H1 (cell line): ENCODE measurements around the gene MYO1F. TPM values are rescaled to one million over a fixed set of nuclear protein-coding genes. Genes with fewer than 3 reads are reported as not detected.

ENCODE experiments used
- CTCF ChIA-PET: fragments of 300-600 bp; sonication (Branson Sonifier 250); formaldehyde crosslinking; loops from one replicate; lab custom pipeline; 2021; ENCODE audit not compliant: partially characterized antibody; lab: Charles Lee
- POLR2A ChIA-PET: fragments of 300-600 bp; sonication (Branson Sonifier 250); formaldehyde crosslinking; loops from one replicate; lab custom pipeline; 2021; ENCODE audit warnings: inconsistent platforms; ENCODE audit not compliant: partially characterized antibody; lab: Charles Lee
- DNase-seq, 2 experiments: peaks; one replicate each; pipeline versions ENCODE4 v3.0.0 to v3.0.0-alpha.2; 2010 to 2022; ENCODE audit warnings: low spot score in 2 of 2, low read depth in 1 of 2, mixed read lengths in 1 of 2
- FAIRE-seq: peaks from 2 replicates; lab custom pipeline; 2011; peaks lifted over from hg19 to GRCh38; lab: Jason Lieb, UNC
- H2AFZ ChIP-seq: 2 replicates; pipeline ENCODE4 v1.8.1; 2012; ENCODE audit warnings: low read length, inconsistent platforms
- H2AK5ac ChIP-seq: 2 replicates; pipeline ENCODE4 v1.6.1; 2013; ENCODE audit warnings: low read depth, low read length
- H2BK120ac ChIP-seq: replicated peaks from 2 replicates; pipeline ENCODE3; 2013; ENCODE audit warnings: low read depth, low read length, inconsistent platforms
- H2BK12ac ChIP-seq: 2 replicates; pipeline ENCODE4 v1.6.1; 2013; ENCODE audit warnings: low read depth, low read length
- H2BK15ac ChIP-seq: 2 replicates; pipeline ENCODE4 v1.6.1; 2013; ENCODE audit warnings: low read length
- H2BK20ac ChIP-seq: 2 replicates; pipeline ENCODE4 v1.6.1; 2013; ENCODE audit warnings: low read length
- H2BK5ac ChIP-seq: 2 replicates; pipeline ENCODE4 v1.6.1; 2013; ENCODE audit warnings: low read depth, low read length
- H3K14ac ChIP-seq: 2 replicates; pipeline ENCODE4 v1.6.1; 2013; ENCODE audit warnings: inconsistent platforms; ENCODE audit not compliant: insufficient read length
- H3K18ac ChIP-seq: 2 replicates; pipeline ENCODE4 v1.6.1; 2013; ENCODE audit warnings: low read length; ENCODE audit errors: extremely low read depth
- H3K23ac ChIP-seq: 2 replicates; pipeline ENCODE4 v1.6.1; 2013; ENCODE audit warnings: inconsistent platforms; ENCODE audit not compliant: insufficient read length
- H3K23me2 ChIP-seq: 2 replicates; pipeline ENCODE4 v1.6.1; 2013; ENCODE audit warnings: low read depth, low read length
- H3K27ac ChIP-seq: 2 replicates; pipeline ENCODE4 v1.6.1; 2011; ENCODE audit warnings: low read depth, low read length, inconsistent platforms
- H3K27me3 ChIP-seq, 4 experiments: replicated peaks in 1 of 4; 1 replicate in 1 of 4; 2 replicates in 3 of 4; pipeline versions ENCODE4 v1.6.1 to v1.8.1; 2011 to 2013; ENCODE audit warnings: low read length in 3 of 4, mild to moderate bottlenecking in 3 of 4, inconsistent platforms in 2 of 4, mixed read lengths in 2 of 4, moderate library complexity in 1 of 4; ENCODE audit not compliant: control insufficient read depth in 3 of 4, insufficient read depth in 3 of 4; ENCODE audit errors: extremely low read depth in 1 of 4
- H3K36me3 ChIP-seq, 4 experiments: 2 replicates each; pipeline versions ENCODE4 v1.6.1 to v1.8.1; 2011 to 2013; ENCODE audit warnings: mild to moderate bottlenecking in 4 of 4, low read length in 3 of 4, moderate library complexity in 2 of 4, control low read depth in 1 of 4, inconsistent platforms in 1 of 4; ENCODE audit not compliant: insufficient read depth in 4 of 4, control insufficient read depth in 2 of 4
- H3K4ac ChIP-seq: replicated peaks from 2 replicates; pipeline ENCODE3; 2013; ENCODE audit warnings: low read length, low read depth, mixed read lengths, inconsistent platforms; ENCODE audit not compliant: insufficient read length
- H3K4me1 ChIP-seq, 4 experiments: replicated peaks in 1 of 4; 1 replicate in 1 of 4; 2 replicates in 3 of 4; pipeline versions ENCODE4 v1.6.1 to v1.8.1; 2011 to 2013; ENCODE audit warnings: low read length in 3 of 4, inconsistent platforms in 2 of 4, mixed read lengths in 1 of 4; ENCODE audit not compliant: insufficient read depth in 4 of 4, control insufficient read depth in 3 of 4
- H3K4me2 ChIP-seq, 2 experiments: 2 replicates each; pipeline versions ENCODE4 v1.6.1 to v1.8.1; 2011 to 2013; ENCODE audit warnings: low read depth in 2 of 2, low read length in 2 of 2, control low read depth in 1 of 2, inconsistent platforms in 1 of 2, mild to moderate bottlenecking in 1 of 2; ENCODE audit not compliant: insufficient read depth in 1 of 2
- H3K4me3 ChIP-seq, 4 experiments: fragments of 200-600, 300-600 bp in 1 of 4; sonication (generic), shearing (Covaris generic), sonication (Bioruptor Twin) in 1 of 4; 2 replicates each; pipeline versions ENCODE4 v1.5.1 to v1.8.1; 2011 to 2016; ENCODE audit warnings: low read length in 4 of 4, low read depth in 3 of 4, control low read depth in 2 of 4, inconsistent platforms in 2 of 4, mild to moderate bottlenecking in 2 of 4, mixed read lengths in 1 of 4, moderate library complexity in 1 of 4; ENCODE audit not compliant: insufficient read depth in 2 of 4; ENCODE audit errors: extremely low read depth in 1 of 4
- H3K56ac ChIP-seq: replicated peaks from 2 replicates; pipeline ENCODE3; 2013; ENCODE audit warnings: low read depth, mild to moderate bottlenecking, mixed read lengths, low read length, inconsistent platforms; ENCODE audit not compliant: insufficient read length
- H3K79me1 ChIP-seq: 2 replicates; pipeline ENCODE4 v1.6.1; 2013; ENCODE audit warnings: low read depth, low read length, control low read depth
- H3K79me2 ChIP-seq, 2 experiments: 2 replicates each; pipeline versions ENCODE4 v1.6.1 to v1.8.1; 2012 to 2013; ENCODE audit warnings: low read length in 2 of 2, mild to moderate bottlenecking in 2 of 2, inconsistent platforms in 1 of 2; ENCODE audit not compliant: insufficient read depth in 2 of 2, control insufficient read depth in 1 of 2
- H3K9ac ChIP-seq, 4 experiments: replicated peaks in 1 of 4; 1 replicate in 1 of 4; 2 replicates in 3 of 4; pipeline versions ENCODE4 v1.6.1 to v1.8.1; 2011 to 2013; ENCODE audit warnings: low read depth in 3 of 4, low read length in 3 of 4, control low read depth in 2 of 4, mild to moderate bottlenecking in 2 of 4, moderate library complexity in 2 of 4, inconsistent platforms in 1 of 4; ENCODE audit errors: extremely low read depth in 1 of 4
- H3K9me3 ChIP-seq, 2 experiments: 2 replicates each; pipeline versions ENCODE4 v1.6.1 to v1.8.1; 2012 to 2013; ENCODE audit warnings: mild to moderate bottlenecking in 2 of 2, moderate library complexity in 2 of 2, control low read depth in 1 of 2, inconsistent platforms in 1 of 2, low read depth in 1 of 2, low read length in 1 of 2, mixed read lengths in 1 of 2; ENCODE audit not compliant: insufficient read depth in 2 of 2
- H4K20me1 ChIP-seq, 2 experiments: replicated peaks in 1 of 2; 2 replicates each; pipeline versions ENCODE3 to v1.8.1; 2011 to 2013; ENCODE audit warnings: inconsistent platforms in 2 of 2, low read length in 2 of 2, mild to moderate bottlenecking in 1 of 2; ENCODE audit not compliant: insufficient read depth in 2 of 2, control insufficient read depth in 1 of 2
- H4K5ac ChIP-seq: 2 replicates; pipeline ENCODE4 v1.6.1; 2013; ENCODE audit warnings: low read length, low read depth, mixed read lengths, inconsistent platforms; ENCODE audit not compliant: insufficient read length
- H4K8ac ChIP-seq: 2 replicates; pipeline ENCODE4 v1.8.0; 2013; ENCODE audit warnings: mild to moderate bottlenecking, moderate library complexity, low read length, inconsistent platforms; ENCODE audit not compliant: insufficient read depth; ENCODE audit errors: extremely low read depth
- H4K91ac ChIP-seq: replicated peaks from 2 replicates; pipeline ENCODE3; 2013; ENCODE audit warnings: low read length, mixed read lengths, inconsistent platforms; ENCODE audit not compliant: insufficient read length
- WGBS, 2 experiments: shearing (Covaris generic) in 1 of 2; methylation state at CpG; one replicate each; pipeline versions ENCODE4 v1.1.6 to v1.1.7; 2013 to 2015; ENCODE audit warnings: low lambda C conversion rate in 2 of 2, mixed read lengths in 2 of 2, inconsistent platforms in 1 of 2, low coverage in 1 of 2, missing lambda C conversion rate in 1 of 2; ENCODE audit not compliant: insufficient replicate concordance in 2 of 2, insufficient coverage in 1 of 2, insufficient read length in 1 of 2; ENCODE audit errors: extremely low coverage in 1 of 2, missing lambda C conversion rate in 1 of 2; 5-methylcytosine and 5-hydroxymethylcytosine counted together
- polyA plus RNA-seq, 7 experiments: library from polyadenylated mRNA; depleted of rRNA in 3 of 7; stranded (reverse) in 5 of 7; unstranded in 2 of 7; fragments of >200 nt in 5 of 7; fragments of 200-250 nt in 2 of 7; gene quantifications; 1 replicate in 5 of 7; 2 replicates in 1 of 7; 4 replicates in 1 of 7; pipeline versions ENCODE4 v1.2.1 to v1.2.3, GENCODE V29; 2011 to 2013; ENCODE audit warnings: missing spikeins in 2 of 7, mixed read lengths in 2 of 7
- total RNA-seq: library from RNA; stranded (reverse); fragmentation: NEBNext Ultra II Directional; extraction: Animal tissue kit (Norgen Biotek cat#: 25700); gene quantifications from 2 replicates; pipeline ENCODE4 v1.2.1, GENCODE V29; 2021

Gene MYO1F
- total and polyA plus RNA-seq, 2 of the 8 experiments (the other 6 are each of a cell fraction or from before 2014, with no cell fraction given): 1.4 to 4.6 TPM

- Histone ChIP-seq H2AFZ (no peak overlapping the region), H3K4ac (no peak overlapping the region), H3K18ac (no peak overlapping the region), H3K79me1 (no peaks in the 10 kb centered on the region), H4K20me1 (no peaks in the 10 kb centered on the region), H3K27me3 (no peaks in the 10 kb centered on the region), H3K4me3 (no peak overlapping the region), H4K5ac (no peak overlapping the region), H4K8ac (no peak overlapping the region), H3K4me2 (no peak overlapping the region), H2AK5ac (0 out of 2 replicates have a peak overlapping the region, but pooled peaks have one; percentile 3), H2BK15ac (peak overlapping the region; percentile 61; the same call in 1 of the 2 replicates), H2BK120ac (no peak overlapping the region), H3K27ac (no peak overlapping the region), H2BK5ac (no peak overlapping the region), H3K56ac (no peak overlapping the region), H3K9me3 (no peaks in the 10 kb centered on the region), H3K9ac (no peak overlapping the region), H3K36me3 (no peaks in the 10 kb centered on the region), H3K23ac (no peak overlapping the region), H2BK12ac (peak overlapping the region; percentile 81; the same call in 1 of the 2 replicates), H4K91ac (no peak overlapping the region), H3K23me2 (peaks cover 4% of the 10 kb centered on the region), H3K4me1 (peaks cover 2 to 9% (median 6%) of the 10 kb centered on the region in 4 experiments), H2BK20ac (0 out of 2 replicates have a peak overlapping the region, but pooled peaks have one; percentile 61), H3K14ac (no peak overlapping the region), H3K79me2 (peaks cover 0 to 3% of the 10 kb centered on the region in 2 experiments; a peak in 1 of 4 replicates)
- POLR2A ChIA-PET: interaction anchor here (2.0 to 2.9 kb wide), 2 partner anchors 12 to 22 kb away, joined by 8 to 15 read pairs; no protein-coding TSS in a partner anchor
- CTCF ChIA-PET: interaction anchor here (0.7 to 6.0 kb wide), 18 partner anchors 10 to 71 kb away, joined by 3 to 26 read pairs (median 4); partner anchors contain the start of gene NFILZ
- WGBS, 2 experiments: 94% methylated on average over 6 of the region's 6 CpGs; no CpG with 5 or more reads in 1 of the 2 experiments
- no peak for FAIRE-seq
- DNase-seq: no peak
Observed at GRCh38 chr19:8615024-8615423, 37.8 kb upstream of the MYO1F start.
